ENCODE measurements around the gene FGF10. TPM values are rescaled to one million over a fixed set of nuclear protein-coding genes. Genes with fewer than 3 reads are reported as not detected.

FGF10 gene
- total RNA-seq (10 to 100 TPM; 10.0 to 11.3 TPM), polyA plus RNA-seq (under 1 TPM in 1 of 2 donors, not detected in 1; 0.50 TPM)
- long read RNA-seq, donor 1, transcript FGF10-201 (3 exons, 2,193 nt) = major isoform, 15 of 24 reads
- long read RNA-seq, donor 1, partial matches to known transcripts = 0 of 24 reads
- long read RNA-seq, donor 1, other reads (novel, unspliced or antisense) = 9 of 24 reads
- long read RNA-seq, donor 2, partial matches to known transcripts = 0 of 2 reads
- long read RNA-seq, donor 2, other reads (novel, unspliced or antisense) = 2 of 2 reads

DNA sequence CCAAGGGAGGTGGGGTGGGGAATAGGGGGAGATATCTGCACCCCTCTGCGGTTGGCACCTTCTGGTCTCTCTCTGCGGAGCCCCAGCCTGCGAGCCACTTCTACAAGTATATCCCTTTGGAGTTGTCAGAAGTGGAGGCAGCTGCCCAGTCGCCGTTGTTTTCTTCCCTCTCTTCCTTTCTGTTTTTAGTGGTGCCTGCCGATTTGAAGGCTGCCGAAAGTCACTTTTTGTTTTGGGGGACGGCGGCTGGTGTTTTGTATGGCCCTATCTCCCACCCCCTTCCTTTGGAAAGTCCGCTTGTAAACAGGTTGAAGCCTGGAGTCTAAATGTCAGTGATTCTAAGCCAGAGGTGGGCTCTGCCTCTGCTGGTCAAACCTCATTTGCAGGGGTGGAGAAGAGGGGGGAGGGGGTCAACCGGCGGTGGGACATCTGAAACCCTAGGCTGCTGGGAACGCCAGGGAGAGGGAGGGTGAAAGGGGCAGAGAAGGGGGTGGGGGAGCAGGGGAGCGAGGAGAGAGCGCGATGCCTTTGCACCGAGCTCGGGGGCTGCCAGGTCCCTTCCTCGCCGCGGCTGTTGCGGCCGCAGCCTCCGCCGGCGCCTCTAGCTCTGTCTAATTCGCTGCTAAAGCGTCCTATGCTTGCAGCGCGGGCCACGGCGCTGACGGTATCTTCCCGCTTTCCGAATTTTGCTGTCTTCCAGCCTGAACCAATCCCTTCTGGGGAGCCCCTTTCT, at the start of gene FGF10:
Gene FGF10, minus strand, starts transcription at position 331 of the 733 bp plus-strand sequence. CDS start 738 bp downstream, outside the sequence.
- no peaks in the 10 kb centered on the region for H3K4me1 ChIP-seq (ENCODE audit: control insufficient read depth in 1 of 2, insufficient read depth in 2 of 2, low read length in 2 of 2)
- ATAC-seq (ENCODE audit: low FRiP score) = peak; percentile 79
- H3K4me3 ChIP-seq (ENCODE audit: low read length in 2 of 2) = peak within 1 kb of the TSS; percentile 64 to 65
- intact Hi-C loops (cut with DNase I) = no loop called here
- H3K36me3 ChIP-seq (ENCODE audit: control insufficient read depth in 1 of 2, insufficient read depth in 2 of 2, low read length in 1 of 2) = no peaks in the 10 kb centered on the region
- 0 to 2% methylated on average over 35 of the region's 35 CpGs for WGBS, 2 donors
- no peak within 1 kb of the TSS for H3K27ac ChIP-seq (ENCODE audit: low read depth in 1 of 2, low read length in 2 of 2)
- peak; percentile 47 to 80 for DNase-seq
- peaks cover 0 to 1% of the 10 kb centered on the region in 2 donors for H3K27me3 ChIP-seq (ENCODE audit: control insufficient read depth in 1 of 2, insufficient read depth in 2 of 2, low read length in 1 of 2)
- peaks cover 2% of the 10 kb centered on the region for H3K9me3 ChIP-seq (ENCODE audit: control insufficient read depth, low read length)

DNA sequence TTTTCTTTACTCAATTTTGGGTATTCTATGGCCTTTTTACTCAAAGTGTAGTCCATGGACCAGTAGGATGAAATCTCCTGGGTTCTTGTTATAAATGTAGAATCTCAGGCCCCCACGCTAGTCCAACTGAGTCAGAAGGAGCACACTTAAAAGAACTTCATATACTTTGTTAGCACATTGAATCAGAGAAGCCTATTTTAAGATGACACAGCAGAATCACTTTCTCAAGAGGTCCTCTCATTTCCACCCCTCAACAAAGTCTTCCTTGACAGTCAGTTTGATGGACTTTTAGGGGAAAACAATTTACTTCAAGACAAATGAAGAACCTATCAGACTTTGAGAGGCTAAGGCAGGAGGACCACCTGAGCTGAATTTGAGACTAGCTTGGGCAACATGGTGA, 37.7 kb upstream of the FGF10 start:
- Histone ChIP-seq H3K36me3 (ENCODE audit: control insufficient read depth in 1 of 2, insufficient read depth in 2 of 2, low read length in 1 of 2) (no peaks in the 10 kb centered on the region), H3K27ac (ENCODE audit: low read depth in 1 of 2, low read length in 2 of 2) (no peak overlapping the region), H3K4me1 (ENCODE audit: control insufficient read depth in 1 of 2, insufficient read depth in 2 of 2, low read length in 2 of 2) (no peaks in the 10 kb centered on the region), H3K27me3 (ENCODE audit: control insufficient read depth in 1 of 2, insufficient read depth in 2 of 2, low read length in 1 of 2) (no peaks in the 10 kb centered on the region), H3K9me3 (ENCODE audit: control insufficient read depth, low read length) (no peaks in the 10 kb centered on the region), H3K4me3 (ENCODE audit: low read length in 2 of 2) (no peak overlapping the region)
- DNase-seq = no peak
- intact Hi-C loops (cut with DNase I) = no loop called here
- ATAC-seq (ENCODE audit: low FRiP score) = no peak
- 84 to 88% methylated on average over 1 of the region's 1 CpG for WGBS, 2 donors

DNA sequence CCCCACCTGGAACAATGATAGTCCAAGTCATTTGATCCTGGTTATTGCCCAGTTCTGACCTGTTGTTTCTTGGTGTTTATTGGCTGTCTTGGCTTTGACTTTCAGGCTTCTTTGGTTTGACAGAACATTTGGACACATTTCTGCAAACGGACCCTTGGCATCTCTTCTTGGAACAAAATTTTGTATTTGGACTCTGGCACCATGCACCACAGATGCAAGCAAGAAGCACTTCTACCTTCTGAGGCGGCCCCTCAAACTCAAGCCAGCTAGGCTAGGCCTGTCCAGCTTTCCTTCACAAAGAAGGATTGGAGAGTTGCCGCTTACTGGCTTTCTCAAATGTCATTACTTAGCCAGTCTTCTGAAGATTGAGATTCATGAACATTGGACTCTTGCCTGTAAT, 23.1 kb upstream of the FGF10 start:
- no peaks in the 10 kb centered on the region for H3K27me3 ChIP-seq (ENCODE audit: control insufficient read depth in 1 of 2, insufficient read depth in 2 of 2, low read length in 1 of 2)
- H3K27ac ChIP-seq (ENCODE audit: low read depth in 1 of 2, low read length in 2 of 2) = no peak overlapping the region
- ATAC-seq (ENCODE audit: low FRiP score) (no peak), DNase-seq (no peak)
- no peaks in the 10 kb centered on the region for H3K9me3 ChIP-seq (ENCODE audit: control insufficient read depth, low read length)
- WGBS, 2 donors = 13% methylated on average over 3 of the region's 3 CpGs
- no peaks in the 10 kb centered on the region for H3K36me3 ChIP-seq (ENCODE audit: control insufficient read depth in 1 of 2, insufficient read depth in 2 of 2, low read length in 1 of 2)
- intact Hi-C loops (cut with DNase I) = no loop called here
- H3K4me3 ChIP-seq (ENCODE audit: low read length in 2 of 2) = no peak overlapping the region
- no peaks in the 10 kb centered on the region for H3K4me1 ChIP-seq (ENCODE audit: control insufficient read depth in 1 of 2, insufficient read depth in 2 of 2, low read length in 2 of 2)

DNA sequence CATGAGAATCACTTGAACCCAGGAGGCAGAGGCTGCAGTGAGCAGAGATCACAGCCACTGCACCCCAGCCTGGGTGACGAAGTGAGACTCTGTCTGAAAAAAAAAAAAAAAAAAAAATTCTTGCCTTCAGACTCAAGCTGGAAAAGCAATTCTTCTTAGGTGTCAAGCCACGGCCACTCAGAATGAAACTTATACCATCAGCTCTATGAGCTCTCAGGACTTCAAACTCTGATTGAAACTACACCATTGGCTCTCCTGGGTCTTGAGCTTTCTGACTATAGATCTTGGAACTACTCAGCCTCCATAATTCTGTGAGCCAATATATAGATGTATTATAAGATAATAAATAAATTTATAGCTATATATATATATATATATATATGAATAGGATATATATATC, 12.9 kb upstream of the FGF10 start:
- intact Hi-C loops (cut with DNase I) = no loop called here
- no peak overlapping the region for H3K27ac ChIP-seq (ENCODE audit: low read depth in 1 of 2, low read length in 2 of 2)
- H3K4me3 ChIP-seq (ENCODE audit: low read length in 2 of 2) = no peak overlapping the region
- H3K9me3 ChIP-seq (ENCODE audit: control insufficient read depth, low read length) = no peaks in the 10 kb centered on the region
- no peak for ATAC-seq (ENCODE audit: low FRiP score)
- no peaks in the 10 kb centered on the region for H3K4me1 ChIP-seq (ENCODE audit: control insufficient read depth in 1 of 2, insufficient read depth in 2 of 2, low read length in 2 of 2)
- H3K36me3 ChIP-seq (ENCODE audit: control insufficient read depth in 1 of 2, insufficient read depth in 2 of 2, low read length in 1 of 2) = no peaks in the 10 kb centered on the region
- H3K27me3 ChIP-seq (ENCODE audit: control insufficient read depth in 1 of 2, insufficient read depth in 2 of 2, low read length in 1 of 2) = no peaks in the 10 kb centered on the region
- no peak for DNase-seq
- 89 to 94% methylated on average over 2 of the region's 2 CpGs for WGBS, 2 donors

DNA sequence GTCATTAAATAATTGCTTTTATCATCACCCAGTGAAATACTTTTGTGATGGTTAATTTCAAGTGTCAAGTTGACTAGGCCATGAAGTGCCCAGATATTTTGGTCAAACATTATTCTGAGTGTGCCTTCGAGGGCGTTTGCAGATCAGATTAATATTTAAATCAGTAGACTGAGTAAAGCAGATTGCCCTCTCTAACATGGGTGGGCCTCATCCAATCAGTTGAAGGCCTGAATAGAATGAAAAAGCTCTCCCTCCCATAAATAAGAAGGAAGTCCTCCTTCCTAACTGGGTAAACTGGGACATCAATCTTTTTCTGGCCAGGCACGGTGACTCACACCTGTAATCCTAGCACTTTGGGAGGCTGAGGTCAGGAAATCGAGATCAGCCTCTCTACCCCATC, 12.4 kb upstream of the FGF10 start:
- intact Hi-C loops (cut with DNase I) = no loop called here
- ATAC-seq (ENCODE audit: low FRiP score) = no peak

DNA sequence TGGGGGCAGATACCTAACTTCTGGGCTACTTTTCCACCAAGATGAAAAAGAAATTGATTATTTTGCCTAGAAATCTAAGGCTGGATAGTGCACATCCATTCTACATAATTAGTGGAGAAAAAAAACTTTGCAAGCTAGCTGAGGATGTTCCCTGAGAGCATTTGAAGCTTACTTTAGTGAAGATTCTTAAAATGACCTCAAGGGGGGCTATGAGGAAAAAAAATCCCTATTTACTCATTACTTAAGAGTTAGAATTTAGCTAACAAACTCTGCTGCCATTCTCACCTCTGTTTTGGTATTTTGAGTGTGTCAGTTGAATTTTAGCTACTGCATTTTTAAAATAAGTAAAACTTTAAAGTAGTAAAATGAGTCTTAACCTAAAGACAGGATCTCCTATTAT, 9.2 kb upstream of the FGF10 start:
- ATAC-seq (ENCODE audit: low FRiP score) = no peak
- Histone ChIP-seq H3K36me3 (ENCODE audit: control insufficient read depth in 1 of 2, insufficient read depth in 2 of 2, low read length in 1 of 2) (no peaks in the 10 kb centered on the region), H3K4me1 (ENCODE audit: control insufficient read depth in 1 of 2, insufficient read depth in 2 of 2, low read length in 2 of 2) (no peaks in the 10 kb centered on the region), H3K27me3 (ENCODE audit: control insufficient read depth in 1 of 2, insufficient read depth in 2 of 2, low read length in 1 of 2) (no peaks in the 10 kb centered on the region), H3K9me3 (ENCODE audit: control insufficient read depth, low read length) (no peaks in the 10 kb centered on the region), H3K4me3 (ENCODE audit: low read length in 2 of 2) (no peak overlapping the region), H3K27ac (ENCODE audit: low read depth in 1 of 2, low read length in 2 of 2) (no peak overlapping the region)
- intact Hi-C loops (cut with DNase I) = no loop called here
- DNase-seq = no peak

More for the DNA sequence above, 12.4 kb upstream of the FGF10 start:
- no peak for DNase-seq
- H3K4me3 ChIP-seq (ENCODE audit: low read length in 2 of 2) = no peak overlapping the region
- WGBS, 2 donors = 81 to 82% methylated on average over 4 of the region's 4 CpGs
- no peaks in the 10 kb centered on the region for H3K36me3 ChIP-seq (ENCODE audit: control insufficient read depth in 1 of 2, insufficient read depth in 2 of 2, low read length in 1 of 2)
- no peaks in the 10 kb centered on the region for H3K9me3 ChIP-seq (ENCODE audit: control insufficient read depth, low read length)
- H3K4me1 ChIP-seq (ENCODE audit: control insufficient read depth in 1 of 2, insufficient read depth in 2 of 2, low read length in 2 of 2) = no peaks in the 10 kb centered on the region
- H3K27ac ChIP-seq (ENCODE audit: low read depth in 1 of 2, low read length in 2 of 2) = no peak overlapping the region
- H3K27me3 ChIP-seq (ENCODE audit: control insufficient read depth in 1 of 2, insufficient read depth in 2 of 2, low read length in 1 of 2) = no peaks in the 10 kb centered on the region

DNA sequence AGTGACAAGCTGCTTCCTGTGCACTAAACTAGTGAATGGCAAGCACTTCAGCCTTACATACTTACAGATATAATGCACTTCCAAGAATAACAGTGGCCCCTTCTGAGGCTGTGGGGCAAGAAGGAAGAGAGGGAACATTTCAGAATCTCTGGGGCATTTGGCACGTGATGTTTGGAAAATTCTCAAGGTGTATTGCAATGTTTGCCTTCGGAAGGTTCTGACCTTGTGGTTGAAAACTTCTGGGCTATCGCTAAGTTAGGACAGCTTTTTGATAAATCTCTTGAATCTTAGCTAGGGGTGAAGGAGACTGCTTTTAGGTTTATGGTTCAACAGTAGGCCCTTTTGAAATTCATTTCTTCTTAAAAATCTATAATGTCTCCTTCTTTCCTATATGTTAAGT, 7.1 kb upstream of the FGF10 start:
- ATAC-seq (ENCODE audit: low FRiP score) (no peak), DNase-seq (no peak)
- H3K27me3 ChIP-seq (ENCODE audit: control insufficient read depth in 1 of 2, insufficient read depth in 2 of 2, low read length in 1 of 2) = no peaks in the 10 kb centered on the region
- no peaks in the 10 kb centered on the region for H3K9me3 ChIP-seq (ENCODE audit: control insufficient read depth, low read length)
- WGBS, 2 donors = 80 to 87% methylated on average over 3 of the region's 3 CpGs
- H3K4me1 ChIP-seq (ENCODE audit: control insufficient read depth in 1 of 2, insufficient read depth in 2 of 2, low read length in 2 of 2) = no peaks in the 10 kb centered on the region
- H3K36me3 ChIP-seq (ENCODE audit: control insufficient read depth in 1 of 2, insufficient read depth in 2 of 2, low read length in 1 of 2) = no peaks in the 10 kb centered on the region
- no peak overlapping the region for H3K4me3 ChIP-seq (ENCODE audit: low read length in 2 of 2)
- H3K27ac ChIP-seq (ENCODE audit: low read depth in 1 of 2, low read length in 2 of 2) = no peak overlapping the region
- intact Hi-C loops (cut with DNase I) = no loop called here

DNA sequence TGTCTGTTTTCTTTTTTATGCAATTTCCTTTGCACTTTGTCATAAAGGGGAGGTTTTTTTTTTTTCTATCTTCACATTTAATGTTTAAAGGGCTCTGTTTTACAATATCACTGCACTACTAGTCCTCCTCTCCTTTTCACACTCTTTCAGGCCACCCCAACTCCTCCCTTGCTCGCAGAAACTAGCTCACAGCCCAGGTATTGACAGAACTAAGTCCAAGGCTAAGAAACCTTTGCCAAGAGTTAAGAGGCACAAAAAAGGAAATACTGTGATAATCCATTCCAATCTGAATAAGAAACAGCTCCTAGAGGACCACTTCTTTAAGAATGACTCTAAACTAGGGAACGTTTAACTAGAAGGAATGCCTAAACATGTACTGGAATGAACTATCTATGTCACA, 1.1 kb upstream of the FGF10 start:
- Histone ChIP-seq H3K9me3 (ENCODE audit: control insufficient read depth, low read length) (peaks cover 2% of the 10 kb centered on the region), H3K27ac (ENCODE audit: low read depth in 1 of 2, low read length in 2 of 2) (no peak overlapping the region), H3K4me3 (ENCODE audit: low read length in 2 of 2) (no peak overlapping the region), H3K36me3 (ENCODE audit: control insufficient read depth in 1 of 2, insufficient read depth in 2 of 2, low read length in 1 of 2) (no peaks in the 10 kb centered on the region), H3K4me1 (ENCODE audit: control insufficient read depth in 1 of 2, insufficient read depth in 2 of 2, low read length in 2 of 2) (no peaks in the 10 kb centered on the region), H3K27me3 (ENCODE audit: control insufficient read depth in 1 of 2, insufficient read depth in 2 of 2, low read length in 1 of 2) (peaks cover 0 to 1% of the 10 kb centered on the region in 2 donors)
- intact Hi-C loops (cut with DNase I) = no loop called here
- ATAC-seq (ENCODE audit: low FRiP score) = no peak
- 68 to 69% methylated on average over 2 of the region's 2 CpGs for WGBS, 2 donors
- DNase-seq = no peak

DNA sequence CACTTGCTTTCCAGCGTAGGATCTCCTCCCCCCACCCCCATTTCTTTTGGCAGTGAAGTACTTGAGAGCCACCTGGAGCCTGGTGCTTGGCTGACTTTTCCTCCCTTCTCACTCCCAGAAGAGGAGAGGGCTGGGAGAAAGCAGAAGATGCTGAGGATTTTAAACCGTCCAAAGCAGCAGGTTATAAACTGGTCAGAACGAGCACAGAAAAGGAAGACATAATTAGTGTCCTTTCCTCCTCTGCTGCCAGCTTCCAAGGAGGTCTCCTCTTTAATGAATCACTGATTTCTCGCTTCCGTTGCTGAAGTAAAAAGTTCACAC, 563 bp upstream of the FGF10 start:
- H3K9me3 ChIP-seq (ENCODE audit: control insufficient read depth, low read length) = peaks cover 2% of the 10 kb centered on the region
- H3K27me3 ChIP-seq (ENCODE audit: control insufficient read depth in 1 of 2, insufficient read depth in 2 of 2, low read length in 1 of 2) = peaks cover 0 to 1% of the 10 kb centered on the region in 2 donors
- H3K4me3 ChIP-seq (ENCODE audit: low read length in 2 of 2) = peak overlapping the region; percentile 64 to 65
- DNase-seq (no peak), ATAC-seq (ENCODE audit: low FRiP score) (no peak)
- no peaks in the 10 kb centered on the region for H3K36me3 ChIP-seq (ENCODE audit: control insufficient read depth in 1 of 2, insufficient read depth in 2 of 2, low read length in 1 of 2)
- H3K27ac ChIP-seq (ENCODE audit: low read depth in 1 of 2, low read length in 2 of 2) = no peak overlapping the region
- intact Hi-C loops (cut with DNase I) = no loop called here
- H3K4me1 ChIP-seq (ENCODE audit: control insufficient read depth in 1 of 2, insufficient read depth in 2 of 2, low read length in 2 of 2) = no peaks in the 10 kb centered on the region
- 19 to 22% methylated on average over 5 of the region's 5 CpGs for WGBS, 2 donors
